GM21737 (cell line): ENCODE data around the gene PRPH.
A peak's percentile ranks its signal among the peaks of the same experiment; 100 is the strongest.
"Not testable (repeated sequence)": the region's sequence is repeated elsewhere in the genome, so short reads cannot be mapped to it uniquely, and the experiment has no call there.

ENCODE experiments used
- ATAC-seq: cut with Tn5 transposase; IDR thresholded peaks from one replicate; pipeline ENCODE4 v1.9.1; 2021; ENCODE audit warnings: mild to moderate bottlenecking, moderate library complexity; ENCODE audit not compliant: unreplicated experiment

The PRPH gene

GRCh38 chr12:49295082-49295936 lies at the start of gene PRPH:
PRPH (plus strand) TSS chr12:49295147; CDS start chr12:49295201, 54 bp downstream.
- no peak for ATAC-seq

- no peak for ATAC-seq
Measured at GRCh38 chr12:49251357-49251756, 43.6 kb upstream of the PRPH start.

- ATAC-seq = no peak
Measured at GRCh38 chr12:49253033-49253623, 41.8 kb upstream of the PRPH start.

- not testable (repeated sequence) for ATAC-seq
Measured at GRCh38 chr12:49255456-49255855, 39.5 kb upstream of the PRPH start.

GRCh38 chr12:49255857-49256637 lies 38.9 kb upstream of the PRPH start:
- ATAC-seq = no peak

- not testable (repeated sequence) for ATAC-seq
Measured at GRCh38 chr12:49257508-49258184, 37.3 kb upstream of the PRPH start.

GRCh38 chr12:49259452-49259851 lies 35.5 kb upstream of the PRPH start:
- no peak for ATAC-seq

- no peak for ATAC-seq
Measured at GRCh38 chr12:49260166-49260565, 34.8 kb upstream of the PRPH start.

GRCh38 chr12:49260571-49261363 lies 34.2 kb upstream of the PRPH start:
- ATAC-seq = no peak

GRCh38 chr12:49261721-49262120 lies 33.2 kb upstream of the PRPH start:
- ATAC-seq = no peak

GRCh38 chr12:49263400-49263763 lies 31.6 kb upstream of the PRPH start:
- no peak for ATAC-seq

GRCh38 chr12:49264466-49264872 lies 30.5 kb upstream of the PRPH start:
- ATAC-seq = peak; percentile 25

- peak; percentile 82 for ATAC-seq
Measured at GRCh38 chr12:49264873-49265792, 29.8 kb upstream of the PRPH start, which contains the start of gene TUBA1C. TUBA1C (plus strand) TSS chr12:49265082; CDS start chr12:49265182, 100 bp downstream.

- not testable (repeated sequence) for ATAC-seq
Measured at GRCh38 chr12:49269191-49269590, 25.8 kb upstream of the PRPH start.

GRCh38 chr12:49272790-49273725 lies 21.9 kb upstream of the PRPH start:
- ATAC-seq = no peak

- no peak for ATAC-seq
Measured at GRCh38 chr12:49273726-49274395, 21.1 kb upstream of the PRPH start.

- no peak for ATAC-seq
Measured at GRCh38 chr12:49274396-49275069, 20.4 kb upstream of the PRPH start.
